GM23338 (cell line): ENCODE data around the gene PLA2G12A. TPM values are rescaled to one million over a fixed set of nuclear protein-coding genes. Genes with fewer than 3 reads are reported as not detected.

Experiments used
- CREB1 ChIP-seq: fragments of 250-450 bp; sonication (Bioruptor Pico); IDR thresholded peaks from 2 replicates; pipeline ENCODE4 v1.5.0; 2020; ENCODE audit warnings: low read depth, mild to moderate bottlenecking, moderate library complexity
- ETS1 ChIP-seq: IDR thresholded peaks from 2 replicates; pipeline ENCODE4 v1.6.1; 2016; ENCODE audit warnings: antibody characterized with exemption
- EZH2 ChIP-seq: fragments of 200-600 bp; sonication (generic); IDR thresholded peaks from one replicate; pipeline ENCODE4 v1.8.0; 2017; ENCODE audit warnings: antibody characterized with exemption, mild to moderate bottlenecking, low read depth; ENCODE audit not compliant: unreplicated experiment
- JUNB ChIP-seq: IDR thresholded peaks from one replicate; pipeline ENCODE4 v1.6.1; 2016; ENCODE audit warnings: antibody characterized with exemption; ENCODE audit not compliant: unreplicated experiment
- NANOG ChIP-seq: IDR thresholded peaks from 2 replicates; pipeline ENCODE4 v1.6.1; 2016; ENCODE audit warnings: antibody characterized with exemption, borderline replicate concordance
- POLR2AphosphoS5 ChIP-seq: IDR thresholded peaks from 2 replicates; pipeline ENCODE4 v1.6.1; 2016; ENCODE audit warnings: antibody characterized with exemption, low read depth
- ZNF114 ChIP-seq: fragments of 250-450 bp; sonication (Bioruptor Pico); IDR thresholded peaks from 2 replicates; pipeline ENCODE4 v1.5.0; 2020; ENCODE audit warnings: mild to moderate bottlenecking, moderate library complexity
- ZNF331 ChIP-seq: fragments of 250-450 bp; sonication (Bioruptor Pico); IDR thresholded peaks from 2 replicates; pipeline ENCODE4 v1.5.0; 2020; ENCODE audit warnings: low read depth, mild to moderate bottlenecking, moderate library complexity
- polyA plus RNA-seq: library from polyadenylated mRNA; unstranded; fragments of >200 nt; fragmentation: Nextera tagmentation; extraction: Ambion mirVana; gene quantifications from 2 replicates; pipeline ENCODE4 v1.2.1, GENCODE V29; 2016
- total RNA-seq: library from RNA; depleted of rRNA; stranded (reverse); fragments of >200 nt; shearing (Covaris generic); gene quantifications from 2 replicates; pipeline ENCODE4 v1.2.3, GENCODE V29; 2014
- TF ChIP-seq, protein P1 (sequence below): fragments of 250-450 bp; sonication (Bioruptor Pico); IDR thresholded peaks from 2 replicates; pipeline ENCODE4 v1.5.0; 2020; ENCODE audit warnings: mild to moderate bottlenecking, moderate library complexity
- TF ChIP-seq, protein P2 (sequence below): IDR thresholded peaks from one replicate; pipeline ENCODE4 v1.6.1; 2018; ENCODE audit warnings: antibody characterized with exemption; ENCODE audit not compliant: unreplicated experiment
- TF ChIP-seq, protein P3 (sequence below), 2 experiments: fragments of 200-600 bp in 1 of 2; sonication (generic) in 1 of 2; conservative IDR thresholded peaks; 2 replicates each; pipeline versions ENCODE4 v1.5.1 to v1.6.1; 2016 to 2017; ENCODE audit warnings: antibody characterized with exemption in 2 of 2, low read depth in 2 of 2, mild to moderate bottlenecking in 2 of 2, moderate library complexity in 1 of 2

PLA2G12A gene
- total and polyA plus RNA-seq, 2 experiments from 2014 or later: 30.8 to 70.7 TPM

DNA sequence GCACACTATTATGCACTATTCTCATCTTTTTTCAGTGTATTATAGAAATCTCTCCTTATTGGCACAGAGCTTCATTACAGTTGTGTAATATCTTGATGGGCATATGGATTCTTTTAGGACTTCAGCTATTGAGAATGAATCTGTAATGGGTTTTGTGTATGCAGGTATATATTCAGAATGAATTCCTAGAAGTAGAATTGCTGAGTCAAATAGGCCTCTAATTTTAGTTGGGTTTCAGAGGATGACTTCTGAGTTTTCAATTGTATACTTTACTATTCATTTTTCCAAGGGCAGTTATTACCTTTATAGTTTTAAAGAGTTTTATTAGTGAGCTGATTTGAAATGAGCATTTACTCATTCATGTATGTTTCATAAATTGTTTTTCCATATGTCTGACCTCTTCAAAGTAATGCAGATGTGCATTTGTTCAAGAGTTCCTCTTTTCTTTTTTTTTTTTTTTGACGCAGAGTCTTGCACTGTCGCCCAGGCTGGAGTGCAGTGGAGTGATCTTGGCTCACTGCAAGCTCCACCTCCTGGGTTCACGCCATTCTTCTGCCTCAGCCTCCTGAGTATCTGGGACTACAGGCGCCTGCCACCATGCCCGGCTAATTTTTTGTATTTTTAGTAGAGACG lies 46.1 kb downstream of the PLA2G12A start (continued):
- TF ChIP-seq, protein P1, sequence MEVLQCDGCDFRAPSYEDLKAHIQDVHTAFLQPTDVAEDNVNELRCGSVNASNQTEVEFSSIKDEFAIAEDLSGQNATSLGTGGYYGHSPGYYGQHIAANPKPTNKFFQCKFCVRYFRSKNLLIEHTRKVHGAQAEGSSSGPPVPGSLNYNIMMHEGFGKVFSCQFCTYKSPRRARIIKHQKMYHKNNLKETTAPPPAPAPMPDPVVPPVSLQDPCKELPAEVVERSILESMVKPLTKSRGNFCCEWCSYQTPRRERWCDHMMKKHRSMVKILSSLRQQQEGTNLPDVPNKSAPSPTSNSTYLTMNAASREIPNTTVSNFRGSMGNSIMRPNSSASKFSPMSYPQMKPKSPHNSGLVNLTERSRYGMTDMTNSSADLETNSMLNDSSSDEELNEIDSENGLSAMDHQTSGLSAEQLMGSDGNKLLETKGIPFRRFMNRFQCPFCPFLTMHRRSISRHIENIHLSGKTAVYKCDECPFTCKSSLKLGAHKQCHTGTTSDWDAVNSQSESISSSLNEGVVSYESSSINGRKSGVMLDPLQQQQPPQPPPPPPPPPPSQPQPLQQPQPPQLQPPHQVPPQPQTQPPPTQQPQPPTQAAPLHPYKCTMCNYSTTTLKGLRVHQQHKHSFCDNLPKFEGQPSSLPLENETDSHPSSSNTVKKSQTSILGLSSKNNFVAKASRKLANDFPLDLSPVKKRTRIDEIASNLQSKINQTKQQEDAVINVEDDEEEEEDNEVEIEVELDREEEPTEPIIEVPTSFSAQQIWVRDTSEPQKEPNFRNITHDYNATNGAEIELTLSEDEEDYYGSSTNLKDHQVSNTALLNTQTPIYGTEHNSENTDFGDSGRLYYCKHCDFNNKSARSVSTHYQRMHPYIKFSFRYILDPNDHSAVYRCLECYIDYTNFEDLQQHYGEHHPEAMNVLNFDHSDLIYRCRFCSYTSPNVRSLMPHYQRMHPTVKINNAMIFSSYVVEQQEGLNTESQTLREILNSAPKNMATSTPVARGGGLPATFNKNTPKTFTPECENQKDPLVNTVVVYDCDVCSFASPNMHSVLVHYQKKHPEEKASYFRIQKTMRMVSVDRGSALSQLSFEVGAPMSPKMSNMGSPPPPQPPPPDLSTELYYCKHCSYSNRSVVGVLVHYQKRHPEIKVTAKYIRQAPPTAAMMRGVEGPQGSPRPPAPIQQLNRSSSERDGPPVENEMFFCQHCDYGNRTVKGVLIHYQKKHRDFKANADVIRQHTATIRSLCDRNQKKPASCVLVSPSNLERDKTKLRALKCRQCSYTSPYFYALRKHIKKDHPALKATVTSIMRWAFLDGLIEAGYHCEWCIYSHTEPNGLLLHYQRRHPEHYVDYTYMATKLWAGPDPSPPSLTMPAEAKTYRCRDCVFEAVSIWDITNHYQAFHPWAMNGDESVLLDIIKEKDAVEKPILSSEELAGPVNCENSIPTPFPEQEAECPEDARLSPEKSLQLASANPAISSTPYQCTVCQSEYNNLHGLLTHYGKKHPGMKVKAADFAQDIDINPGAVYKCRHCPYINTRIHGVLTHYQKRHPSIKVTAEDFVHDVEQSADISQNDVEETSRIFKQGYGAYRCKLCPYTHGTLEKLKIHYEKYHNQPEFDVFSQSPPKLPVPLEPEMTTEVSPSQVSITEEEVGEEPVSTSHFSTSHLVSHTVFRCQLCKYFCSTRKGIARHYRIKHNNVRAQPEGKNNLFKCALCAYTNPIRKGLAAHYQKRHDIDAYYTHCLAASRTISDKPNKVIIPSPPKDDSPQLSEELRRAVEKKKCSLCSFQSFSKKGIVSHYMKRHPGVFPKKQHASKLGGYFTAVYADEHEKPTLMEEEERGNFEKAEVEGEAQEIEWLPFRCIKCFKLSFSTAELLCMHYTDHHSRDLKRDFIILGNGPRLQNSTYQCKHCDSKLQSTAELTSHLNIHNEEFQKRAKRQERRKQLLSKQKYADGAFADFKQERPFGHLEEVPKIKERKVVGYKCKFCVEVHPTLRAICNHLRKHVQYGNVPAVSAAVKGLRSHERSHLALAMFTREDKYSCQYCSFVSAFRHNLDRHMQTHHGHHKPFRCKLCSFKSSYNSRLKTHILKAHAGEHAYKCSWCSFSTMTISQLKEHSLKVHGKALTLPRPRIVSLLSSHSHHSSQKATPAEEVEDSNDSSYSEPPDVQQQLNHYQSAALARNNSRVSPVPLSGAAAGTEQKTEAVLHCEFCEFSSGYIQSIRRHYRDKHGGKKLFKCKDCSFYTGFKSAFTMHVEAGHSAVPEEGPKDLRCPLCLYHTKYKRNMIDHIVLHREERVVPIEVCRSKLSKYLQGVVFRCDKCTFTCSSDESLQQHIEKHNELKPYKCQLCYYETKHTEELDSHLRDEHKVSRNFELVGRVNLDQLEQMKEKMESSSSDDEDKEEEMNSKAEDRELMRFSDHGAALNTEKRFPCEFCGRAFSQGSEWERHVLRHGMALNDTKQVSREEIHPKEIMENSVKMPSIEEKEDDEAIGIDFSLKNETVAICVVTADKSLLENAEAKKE: no peak
- TF ChIP-seq NANOG (no peak), ETS1 (no peak), EZH2 (no peak), JUNB (no peak), CREB1 (CRISPR knock-in tag) (no peak), ZNF331 (CRISPR knock-in tag) (no peak), POLR2AphosphoS5 (no peak), ZNF114 (CRISPR knock-in tag) (no peak)
- TF ChIP-seq, protein P2, sequence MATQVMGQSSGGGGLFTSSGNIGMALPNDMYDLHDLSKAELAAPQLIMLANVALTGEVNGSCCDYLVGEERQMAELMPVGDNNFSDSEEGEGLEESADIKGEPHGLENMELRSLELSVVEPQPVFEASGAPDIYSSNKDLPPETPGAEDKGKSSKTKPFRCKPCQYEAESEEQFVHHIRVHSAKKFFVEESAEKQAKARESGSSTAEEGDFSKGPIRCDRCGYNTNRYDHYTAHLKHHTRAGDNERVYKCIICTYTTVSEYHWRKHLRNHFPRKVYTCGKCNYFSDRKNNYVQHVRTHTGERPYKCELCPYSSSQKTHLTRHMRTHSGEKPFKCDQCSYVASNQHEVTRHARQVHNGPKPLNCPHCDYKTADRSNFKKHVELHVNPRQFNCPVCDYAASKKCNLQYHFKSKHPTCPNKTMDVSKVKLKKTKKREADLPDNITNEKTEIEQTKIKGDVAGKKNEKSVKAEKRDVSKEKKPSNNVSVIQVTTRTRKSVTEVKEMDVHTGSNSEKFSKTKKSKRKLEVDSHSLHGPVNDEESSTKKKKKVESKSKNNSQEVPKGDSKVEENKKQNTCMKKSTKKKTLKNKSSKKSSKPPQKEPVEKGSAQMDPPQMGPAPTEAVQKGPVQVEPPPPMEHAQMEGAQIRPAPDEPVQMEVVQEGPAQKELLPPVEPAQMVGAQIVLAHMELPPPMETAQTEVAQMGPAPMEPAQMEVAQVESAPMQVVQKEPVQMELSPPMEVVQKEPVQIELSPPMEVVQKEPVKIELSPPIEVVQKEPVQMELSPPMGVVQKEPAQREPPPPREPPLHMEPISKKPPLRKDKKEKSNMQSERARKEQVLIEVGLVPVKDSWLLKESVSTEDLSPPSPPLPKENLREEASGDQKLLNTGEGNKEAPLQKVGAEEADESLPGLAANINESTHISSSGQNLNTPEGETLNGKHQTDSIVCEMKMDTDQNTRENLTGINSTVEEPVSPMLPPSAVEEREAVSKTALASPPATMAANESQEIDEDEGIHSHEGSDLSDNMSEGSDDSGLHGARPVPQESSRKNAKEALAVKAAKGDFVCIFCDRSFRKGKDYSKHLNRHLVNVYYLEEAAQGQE: no peak
- TF ChIP-seq, protein P3, sequence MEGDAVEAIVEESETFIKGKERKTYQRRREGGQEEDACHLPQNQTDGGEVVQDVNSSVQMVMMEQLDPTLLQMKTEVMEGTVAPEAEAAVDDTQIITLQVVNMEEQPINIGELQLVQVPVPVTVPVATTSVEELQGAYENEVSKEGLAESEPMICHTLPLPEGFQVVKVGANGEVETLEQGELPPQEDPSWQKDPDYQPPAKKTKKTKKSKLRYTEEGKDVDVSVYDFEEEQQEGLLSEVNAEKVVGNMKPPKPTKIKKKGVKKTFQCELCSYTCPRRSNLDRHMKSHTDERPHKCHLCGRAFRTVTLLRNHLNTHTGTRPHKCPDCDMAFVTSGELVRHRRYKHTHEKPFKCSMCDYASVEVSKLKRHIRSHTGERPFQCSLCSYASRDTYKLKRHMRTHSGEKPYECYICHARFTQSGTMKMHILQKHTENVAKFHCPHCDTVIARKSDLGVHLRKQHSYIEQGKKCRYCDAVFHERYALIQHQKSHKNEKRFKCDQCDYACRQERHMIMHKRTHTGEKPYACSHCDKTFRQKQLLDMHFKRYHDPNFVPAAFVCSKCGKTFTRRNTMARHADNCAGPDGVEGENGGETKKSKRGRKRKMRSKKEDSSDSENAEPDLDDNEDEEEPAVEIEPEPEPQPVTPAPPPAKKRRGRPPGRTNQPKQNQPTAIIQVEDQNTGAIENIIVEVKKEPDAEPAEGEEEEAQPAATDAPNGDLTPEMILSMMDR (conservative IDR thresholded peaks at IDR 0.05; ENCODE audit: low read depth in 2 of 2): no peak
